GM21381 (cell line): ENCODE results near the gene HEXIM1.

Source experiments
- ATAC-seq: cut with Tn5 transposase; IDR thresholded peaks from one replicate; pipeline ENCODE4 v1.9.1; 2021; ENCODE audit warnings: mild to moderate bottlenecking, moderate library complexity; ENCODE audit not compliant: unreplicated experiment

HEXIM1 gene

GRCh38 chr17:45145035-45145389, 3.3 kb upstream of the HEXIM1 start:
- ATAC-seq: no peak

GRCh38 chr17:45146166-45146565, 2.1 kb upstream of the HEXIM1 start:
- ATAC-seq: no peak

DNA sequence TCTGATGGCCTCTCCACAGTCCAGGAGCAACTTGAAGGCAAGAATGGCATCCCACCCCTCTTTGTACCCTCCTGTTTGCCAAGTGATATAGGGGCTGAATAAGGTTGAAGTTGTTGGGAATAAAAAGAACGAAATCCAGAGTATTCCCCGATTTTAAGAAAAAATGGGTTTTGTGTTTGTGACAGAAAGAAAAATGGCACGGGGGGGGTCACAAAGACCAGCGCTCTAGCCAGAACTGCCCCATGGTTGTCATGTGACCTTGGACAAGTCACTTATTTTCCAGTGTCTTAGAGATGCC, 1.7 kb upstream of the HEXIM1 start:
- no peak for ATAC-seq

- ATAC-seq: no peak
These were observed 1.2 kb upstream of the HEXIM1 start for GRCh38 chr17:45146890-45147580.

DNA sequence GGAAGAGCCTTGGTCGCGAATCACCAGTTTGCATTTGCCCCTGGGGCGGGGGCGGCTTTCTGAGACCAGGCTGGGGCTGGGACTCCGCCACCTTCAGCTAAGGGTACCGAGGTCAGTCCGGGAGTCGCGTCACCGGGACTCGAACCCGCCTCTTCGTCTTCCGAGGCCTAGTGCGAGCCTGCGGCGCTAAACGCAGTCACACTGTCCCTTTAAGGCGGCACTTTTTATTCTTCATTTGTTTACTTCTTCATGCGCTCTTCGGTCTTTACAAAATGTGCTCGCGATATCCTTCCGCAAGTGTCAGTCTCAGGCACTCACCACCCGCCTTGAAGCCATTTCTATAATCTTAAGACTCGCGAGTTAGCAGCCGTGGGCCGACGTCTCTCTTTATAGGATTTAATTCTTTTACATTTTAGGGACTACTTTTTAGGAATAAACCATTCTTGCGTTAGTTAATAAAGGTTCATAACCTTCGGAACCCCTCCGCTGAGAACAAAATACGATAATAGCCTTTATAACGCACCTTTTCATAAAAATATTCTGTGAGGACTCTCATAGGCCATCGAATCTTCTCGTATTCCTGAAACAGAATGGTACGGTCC, 593 bp upstream of the HEXIM1 start:
- no peak for ATAC-seq

DNA sequence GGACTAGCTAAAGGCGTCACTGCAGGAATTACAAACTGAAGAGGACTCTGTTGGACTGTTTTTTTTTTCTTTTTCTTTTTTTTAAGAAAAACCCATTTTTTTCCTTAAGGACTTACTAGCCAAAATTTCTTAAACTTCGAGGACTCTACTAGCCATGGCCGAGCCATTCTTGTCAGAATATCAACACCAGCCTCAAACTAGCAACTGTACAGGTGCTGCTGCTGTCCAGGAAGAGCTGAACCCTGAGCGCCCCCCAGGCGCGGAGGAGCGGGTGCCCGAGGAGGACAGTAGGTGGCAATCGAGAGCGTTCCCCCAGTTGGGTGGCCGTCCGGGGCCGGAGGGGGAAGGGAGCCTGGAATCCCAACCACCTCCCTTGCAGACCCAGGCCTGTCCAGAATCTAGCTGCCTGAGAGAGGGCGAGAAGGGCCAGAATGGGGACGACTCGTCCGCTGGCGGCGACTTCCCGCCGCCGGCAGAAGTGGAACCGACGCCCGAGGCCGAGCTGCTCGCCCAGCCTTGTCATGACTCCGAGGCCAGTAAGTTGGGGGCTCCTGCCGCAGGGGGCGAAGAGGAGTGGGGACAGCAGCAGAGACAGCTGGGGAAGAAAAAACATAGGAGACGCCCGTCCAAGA, 878 bp downstream of the HEXIM1 start:
- peak; percentile 23 for ATAC-seq

DNA sequence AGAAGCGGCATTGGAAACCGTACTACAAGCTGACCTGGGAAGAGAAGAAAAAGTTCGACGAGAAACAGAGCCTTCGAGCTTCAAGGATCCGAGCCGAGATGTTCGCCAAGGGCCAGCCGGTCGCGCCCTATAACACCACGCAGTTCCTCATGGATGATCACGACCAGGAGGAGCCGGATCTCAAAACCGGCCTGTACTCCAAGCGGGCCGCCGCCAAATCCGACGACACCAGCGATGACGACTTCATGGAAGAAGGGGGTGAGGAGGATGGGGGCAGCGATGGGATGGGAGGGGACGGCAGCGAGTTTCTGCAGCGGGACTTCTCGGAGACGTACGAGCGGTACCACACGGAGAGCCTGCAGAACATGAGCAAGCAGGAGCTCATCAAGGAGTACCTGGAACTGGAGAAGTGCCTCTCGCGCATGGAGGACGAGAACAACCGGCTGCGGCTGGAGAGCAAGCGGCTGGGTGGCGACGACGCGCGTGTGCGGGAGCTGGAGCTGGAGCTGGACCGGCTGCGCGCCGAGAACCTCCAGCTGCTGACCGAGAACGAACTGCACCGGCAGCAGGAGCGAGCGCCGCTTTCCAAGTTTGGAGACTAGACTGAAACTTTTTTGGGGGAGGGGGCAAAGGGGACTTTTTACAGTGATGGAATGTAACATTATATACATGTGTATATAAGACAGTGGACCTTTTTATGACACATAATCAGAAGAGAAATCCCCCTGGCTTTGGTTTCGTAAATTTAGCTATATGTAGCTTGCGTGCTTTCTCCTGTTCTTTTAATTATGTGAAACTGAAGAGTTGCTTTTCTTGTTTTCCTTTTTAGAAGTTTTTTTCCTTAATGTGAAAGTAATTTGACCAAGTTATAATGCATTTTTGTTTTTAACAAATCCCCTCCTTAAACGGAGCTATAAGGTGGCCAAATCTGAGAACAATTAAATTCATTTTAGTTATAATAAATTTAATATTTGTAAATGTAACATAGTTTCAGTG, 1.7 kb downstream of the HEXIM1 start:
- peak; percentile 0 for ATAC-seq

DNA sequence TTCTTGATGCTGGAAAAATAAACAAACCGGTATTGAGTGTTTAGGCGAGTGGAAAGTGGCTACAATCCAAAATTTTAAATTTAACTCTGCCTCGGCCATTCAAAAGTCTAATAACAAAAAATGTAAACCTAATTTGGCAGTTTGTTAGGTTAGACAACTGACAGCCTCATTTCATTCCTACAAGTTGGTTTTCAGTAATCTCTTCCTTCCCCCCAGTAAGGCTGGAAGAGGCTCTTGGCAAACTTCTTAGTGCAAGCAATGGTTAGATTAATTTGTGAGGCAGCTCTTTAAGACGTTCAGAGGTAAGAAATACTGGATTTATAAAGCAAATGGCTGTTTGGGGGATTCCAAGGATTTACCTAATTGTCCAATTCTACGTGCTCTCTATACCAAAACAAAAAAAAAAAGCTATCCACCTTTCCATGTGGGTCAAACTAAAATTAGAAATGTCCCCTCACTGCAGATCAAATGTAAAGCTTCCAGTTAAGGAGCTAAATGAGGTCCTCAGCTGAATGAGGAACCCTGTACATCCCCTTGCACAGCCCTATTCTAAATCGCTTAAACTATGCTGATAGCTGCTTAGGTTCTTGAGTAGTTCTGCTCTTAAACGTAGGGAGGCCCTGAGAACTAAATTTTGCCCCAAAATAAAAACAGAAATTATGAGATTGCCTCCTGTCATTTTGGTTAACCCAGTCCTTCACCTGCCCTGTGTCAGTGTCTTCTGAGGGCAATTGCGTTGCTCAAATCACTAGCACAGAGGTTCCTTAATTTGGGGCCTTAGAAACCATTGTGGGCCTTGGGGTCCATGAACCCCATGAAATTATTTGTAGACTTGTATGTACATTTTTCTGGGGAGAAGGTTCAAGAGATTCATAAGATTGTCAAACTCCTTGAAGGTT, 2.9 kb downstream of the HEXIM1 start:
- ATAC-seq: no peak

- ATAC-seq: no peak
These were observed 6.8 kb downstream of the HEXIM1 start for GRCh38 chr17:45155029-45155428.

DNA sequence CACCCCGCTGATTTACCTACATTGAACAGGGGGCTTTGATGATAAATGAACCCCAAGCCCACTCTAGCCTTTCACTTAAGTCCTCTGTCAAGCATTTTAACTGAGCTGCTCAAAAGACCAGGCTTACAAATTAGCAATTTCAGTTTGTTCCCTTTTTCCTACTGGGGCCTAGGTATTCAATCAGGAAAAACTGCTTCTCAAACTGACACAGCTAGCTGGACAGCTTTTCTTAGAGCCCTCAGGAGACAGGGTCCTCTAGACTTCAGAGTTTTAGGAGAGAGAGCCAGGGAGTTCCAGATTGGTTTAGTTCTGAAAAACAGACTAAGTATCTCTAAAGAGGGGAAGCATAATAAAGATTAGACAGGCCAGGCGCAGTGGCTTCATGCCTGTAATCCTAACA, 7.2 kb downstream of the HEXIM1 start:
- ATAC-seq: no peak

- no peak for ATAC-seq
These were observed 8.0 kb downstream of the HEXIM1 start for GRCh38 chr17:45156242-45156641.

DNA sequence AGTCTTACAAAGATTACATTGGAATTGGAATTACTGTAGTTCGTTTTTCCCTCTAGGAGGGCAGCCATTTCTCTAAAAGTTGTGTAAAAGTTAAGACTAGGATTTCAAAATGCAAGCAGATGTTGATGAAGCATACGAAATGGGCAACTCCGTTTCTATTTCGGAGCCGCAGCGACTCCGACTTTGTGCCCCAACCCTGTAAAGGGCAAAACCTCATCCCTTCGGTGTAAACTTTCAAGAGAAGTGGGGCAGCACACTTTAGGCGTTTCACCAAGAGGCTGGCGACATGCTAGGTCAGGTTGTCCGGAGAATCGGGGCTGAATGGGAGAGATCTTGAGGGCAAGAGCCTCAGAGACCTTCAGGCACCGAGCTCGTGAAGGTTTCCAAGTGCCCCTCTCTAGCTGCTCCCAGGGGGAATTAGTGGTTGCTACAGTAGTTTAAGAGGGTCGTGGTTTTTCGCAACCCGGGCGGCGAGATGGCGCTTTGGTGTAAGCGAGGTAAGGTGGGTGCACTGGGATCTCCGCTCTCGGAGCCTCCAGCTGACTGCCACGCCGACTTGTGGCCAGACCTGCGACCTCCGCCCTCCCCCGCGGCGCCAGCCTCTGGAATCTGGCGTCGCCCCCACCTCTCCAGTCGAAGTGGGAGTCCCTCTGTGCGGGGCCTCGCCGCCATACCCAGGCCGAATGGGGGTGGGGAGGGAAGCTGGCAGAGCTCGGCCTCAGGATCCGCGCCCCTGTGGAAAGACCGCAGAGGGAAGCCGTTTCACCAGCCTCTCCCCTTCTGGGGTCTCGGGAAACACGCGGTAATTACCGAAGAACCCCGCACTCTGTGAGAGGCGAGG, 12.4 kb downstream of the HEXIM1 start:
- peak; percentile 16 for ATAC-seq

DNA sequence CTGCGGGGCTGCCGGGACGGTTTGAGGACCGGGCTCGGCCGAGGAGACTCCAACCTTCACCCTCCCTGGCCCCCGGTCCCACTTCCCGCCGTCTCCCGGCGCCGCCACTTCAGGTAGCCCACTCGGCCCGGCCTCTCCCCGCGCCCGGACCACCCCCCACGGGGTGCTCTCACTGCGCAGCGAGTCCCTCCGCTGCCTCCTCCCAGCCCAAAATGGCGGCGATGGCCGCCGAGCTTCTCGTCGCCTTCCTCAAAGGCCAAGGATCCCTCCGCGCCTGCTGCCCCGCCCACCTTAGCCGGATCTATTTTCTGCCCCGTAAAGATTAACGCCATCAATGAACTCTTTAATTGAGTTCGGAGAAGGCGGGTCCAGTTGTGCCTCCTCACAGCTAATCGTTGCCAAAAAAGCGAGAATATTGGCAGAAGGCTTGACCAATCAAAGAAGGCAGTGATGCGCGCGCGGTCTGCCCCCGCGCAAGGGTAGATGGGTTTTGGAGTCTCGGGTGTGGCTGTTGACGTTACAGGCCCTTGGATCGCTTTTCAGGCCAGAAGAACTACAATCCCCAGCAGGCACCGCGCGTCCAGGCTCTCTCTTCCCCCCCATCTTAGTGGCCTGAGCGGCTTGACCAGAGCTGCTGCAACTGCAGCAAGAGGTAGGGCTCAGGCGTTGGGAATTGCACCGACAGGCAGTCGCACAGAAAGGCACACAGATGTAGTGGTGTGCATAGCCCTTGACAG, 13.2 kb downstream of the HEXIM1 start, which contains the start of gene HEXIM2:
Gene HEXIM2 (plus strand): TSS at position 588 of the 737 bp plus-strand sequence. CDS start 919 bp downstream, outside the sequence.
- peak; percentile 90 for ATAC-seq

- no peak for ATAC-seq
These were observed 13.9 kb downstream of the HEXIM1 start for GRCh38 chr17:45162025-45162687.

DNA sequence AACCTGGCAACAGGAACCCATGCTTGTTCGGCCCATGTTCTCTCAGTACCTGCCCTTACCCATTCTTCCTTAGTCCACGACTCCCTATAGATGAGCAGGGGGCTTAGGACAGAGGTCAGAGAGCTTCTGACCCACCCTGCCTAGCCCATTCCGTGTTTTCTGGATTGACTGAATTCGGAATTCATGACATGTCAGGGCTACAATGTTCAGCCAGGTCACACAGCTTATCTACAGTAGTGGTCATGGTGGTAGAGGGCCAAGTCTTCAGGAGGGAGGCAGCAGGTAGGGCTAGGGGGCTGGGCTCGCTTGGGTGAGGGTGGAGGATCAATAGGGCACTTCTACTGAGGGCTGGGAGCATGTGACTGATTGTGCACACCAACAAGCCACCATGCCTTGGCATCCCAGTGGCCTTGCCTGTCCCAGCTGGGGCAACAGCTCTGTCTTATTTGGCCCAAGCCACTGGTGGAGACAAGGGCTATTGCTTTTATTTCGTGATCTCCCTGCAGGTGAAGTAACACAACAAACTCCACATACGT, 16.5 kb downstream of the HEXIM1 start:
- ATAC-seq: no peak

GRCh38 chr17:45168991-45169752, 20.9 kb downstream of the HEXIM1 start:
- no peak for ATAC-seq

- no peak for ATAC-seq
These were observed 22.1 kb downstream of the HEXIM1 start for GRCh38 chr17:45170280-45170930.
